Urinary bladder (tissue), 4 donors: ENCODE results near the gene PIN1. TPM values are rescaled to one million over a fixed set of nuclear protein-coding genes. Genes with fewer than 3 reads are reported as not detected.
A peak's percentile ranks its signal among the peaks of the same experiment; 100 is the strongest.
"Not testable (repeated sequence)": the region's sequence is repeated elsewhere in the genome, so short reads cannot be mapped to it uniquely, and the experiment has no call there.

Experiments used
- DNase-seq: peaks from one replicate; pipeline ENCODE4 v3.0.0-alpha.2; 2015; ENCODE audit errors: extremely low spot score
- H3K27ac ChIP-seq: one replicate; pipeline ENCODE4 v1.5.1; 2013; ENCODE audit warnings: low read depth, mild to moderate bottlenecking, moderate library complexity
- H3K36me3 ChIP-seq: one replicate; pipeline ENCODE4 v1.6.1; 2013; ENCODE audit warnings: mild to moderate bottlenecking, moderate library complexity; ENCODE audit not compliant: insufficient read depth
- H3K4me1 ChIP-seq: one replicate; pipeline ENCODE4 v1.6.1; 2013; ENCODE audit warnings: mild to moderate bottlenecking, moderate library complexity; ENCODE audit not compliant: insufficient read depth
- H3K4me3 ChIP-seq: one replicate; pipeline ENCODE4 v1.5.1; 2013; ENCODE audit warnings: low read depth, low read length
- WGBS: extraction: QIAGEN DNeasy Blood & Tissue Kit; methylation state at CpG from one replicate; pipeline ENCODE4 v1.1.7; 2013; 5-methylcytosine and 5-hydroxymethylcytosine counted together
- polyA plus RNA-seq: library from polyadenylated mRNA; stranded (reverse); fragments of 200-250 nt; gene quantifications from one replicate; pipeline ENCODE4 v1.2.3, GENCODE V29; 2013
- total RNA-seq: library from RNA; depleted of rRNA; stranded (reverse); fragments of >200 nt; gene quantifications from one replicate; pipeline ENCODE4 v1.2.3, GENCODE V29; 2014
- donor health status: healthy with polysubstance abuse.
- donor health status: healthy.

Gene PIN1
- total RNA-seq (42.3 TPM), polyA plus RNA-seq (160 TPM)

GRCh38 chr19:9834726-9835506 is at the start of gene PIN1:
TSS of gene PIN1 (plus strand) at chr19:9835318. CDS start at chr19:9835345, 27 bp downstream.
- Histone ChIP-seq H3K4me1 (no peaks in the 10 kb centered on the region), H3K27ac (no peak within 1 kb of the TSS), H3K36me3 (no peaks in the 10 kb centered on the region), H3K4me3 (peak within 1 kb of the TSS; percentile 84)
- peak; percentile 95 for DNase-seq
- under 1% methylated on average over 73 of the region's 73 CpGs for WGBS

GRCh38 chr19:9785367-9786331 is 49.5 kb upstream of the PIN1 start:
- peak overlapping the region; percentile 95 for H3K27ac ChIP-seq
- no peaks in the 10 kb centered on the region for H3K4me1 ChIP-seq
- H3K4me3 ChIP-seq, result peak overlapping the region; percentile 48
- H3K36me3 ChIP-seq, result peaks cover 2% of the 10 kb centered on the region
- WGBS, result 2% methylated on average over 74 of the region's 74 CpGs
- DNase-seq, result peak; percentile 94

- H3K4me3 ChIP-seq, result peak overlapping the region; percentile 48
- no peaks in the 10 kb centered on the region for H3K4me1 ChIP-seq
- peak overlapping the region; percentile 95 for H3K27ac ChIP-seq
- no peaks in the 10 kb centered on the region for H3K36me3 ChIP-seq
- DNase-seq, result no peak
- WGBS, result 53% methylated on average over 9 of the region's 9 CpGs
Observed at GRCh38 chr19:9786342-9786741, 48.8 kb upstream of the PIN1 start.

GRCh38 chr19:9786819-9787218 is 48.3 kb upstream of the PIN1 start:
- no peak overlapping the region for H3K27ac ChIP-seq
- H3K4me1 ChIP-seq, result no peaks in the 10 kb centered on the region
- DNase-seq, result no peak
- no peaks in the 10 kb centered on the region for H3K36me3 ChIP-seq
- no peak overlapping the region for H3K4me3 ChIP-seq
- 93% methylated on average over 8 of the region's 8 CpGs for WGBS

GRCh38 chr19:9788604-9789003 is 46.5 kb upstream of the PIN1 start:
- H3K4me1 ChIP-seq, H3K27ac ChIP-seq, H3K4me3 ChIP-seq, DNase-seq, H3K36me3 ChIP-seq: not testable (repeated sequence)
- WGBS, result 88% methylated on average over 13 of the region's 13 CpGs

- Histone ChIP-seq H3K27ac (peak overlapping the region; percentile 86), H3K4me3 (no peak overlapping the region), H3K36me3 (no peaks in the 10 kb centered on the region), H3K4me1 (no peaks in the 10 kb centered on the region)
- DNase-seq, result no peak
- WGBS, result 46% methylated on average over 11 of the region's 11 CpGs
Observed at GRCh38 chr19:9789066-9789465, 46.1 kb upstream of the PIN1 start.

- WGBS, result 18% methylated on average over 5 of the region's 5 CpGs
- H3K27ac ChIP-seq, result peak overlapping the region; percentile 51
- not testable (repeated sequence) for H3K36me3 ChIP-seq, DNase-seq, H3K4me1 ChIP-seq, H3K4me3 ChIP-seq
Observed at GRCh38 chr19:9789579-9789978, 45.5 kb upstream of the PIN1 start.

GRCh38 chr19:9791073-9791367 is 44.1 kb upstream of the PIN1 start:
- not testable (repeated sequence) for DNase-seq, H3K27ac ChIP-seq, H3K4me1 ChIP-seq, H3K36me3 ChIP-seq, H3K4me3 ChIP-seq
- 58% methylated on average over 6 of the region's 6 CpGs for WGBS

GRCh38 chr19:9791552-9792205 is 43.4 kb upstream of the PIN1 start:
- Histone ChIP-seq H3K36me3 (no peaks in the 10 kb centered on the region), H3K27ac (peak overlapping the region; percentile 98), H3K4me1 (no peaks in the 10 kb centered on the region), H3K4me3 (peak overlapping the region; percentile 58)
- 3% methylated on average over 50 of the region's 50 CpGs for WGBS
- peak; percentile 92 for DNase-seq

- WGBS, result 5% methylated on average over 70 of the region's 70 CpGs
- H3K27ac ChIP-seq, result peak overlapping the region; percentile 98
- H3K36me3 ChIP-seq, result no peaks in the 10 kb centered on the region
- H3K4me1 ChIP-seq, result no peaks in the 10 kb centered on the region
- peak; percentile 94 for DNase-seq
- H3K4me3 ChIP-seq, result peak overlapping the region; percentile 58
Observed at GRCh38 chr19:9792206-9793070, 42.7 kb upstream of the PIN1 start.

- H3K27ac ChIP-seq, result peak overlapping the region; percentile 91
- WGBS, result 15% methylated on average over 36 of the region's 36 CpGs
- DNase-seq, result no peak
- H3K4me3 ChIP-seq, result peak overlapping the region; percentile 41
- H3K36me3 ChIP-seq, result no peaks in the 10 kb centered on the region
- H3K4me1 ChIP-seq, result no peaks in the 10 kb centered on the region
Observed at GRCh38 chr19:9793071-9793591, 42.0 kb upstream of the PIN1 start.

GRCh38 chr19:9796113-9796773 is 38.9 kb upstream of the PIN1 start:
- WGBS, result 48% methylated on average over 6 of the region's 6 CpGs
- no peaks in the 10 kb centered on the region for H3K4me1 ChIP-seq
- H3K36me3 ChIP-seq, result no peaks in the 10 kb centered on the region
- no peak overlapping the region for H3K4me3 ChIP-seq
- peak; percentile 85 for DNase-seq
- peak overlapping the region; percentile 64 for H3K27ac ChIP-seq
